Measurements from ENCODE around the gene PRPF31.

- no peak for TF ChIP-seq YY1 (IDR thresholded peaks at IDR 0.05; ENCODE audit: insufficient read depth, insufficient read length)
- TF ChIP-seq ZNF274 (IDR thresholded peaks at IDR 0.05; ENCODE audit: low read depth, low read length) = no peak
- TF ChIP-seq SUZ12 (IDR thresholded peaks at IDR 0.05; ENCODE audit: extremely low read depth, insufficient read depth, insufficient read length) = no peak
These were observed 45.3 kb downstream of the PRPF31 start for GRCh38 chr19:54160854-54161253.
